ENCODE measurements around the gene SATB1.
"Not testable (repeated sequence)": the region's sequence is repeated elsewhere in the genome, so short reads cannot be mapped to it uniquely, and the experiment has no call there.

- TF ChIP-seq CTCF (conservative IDR thresholded peaks at IDR 0.05); EZH2 (IDR thresholded peaks at IDR 0.05; ENCODE audit: low read depth): not testable (repeated sequence)
Measured at GRCh38 chr3:18330772-18331441, 94.2 kb downstream of the SATB1 start.

Data from PC-9 (cell line).